ENCODE data around the gene PIK3R1.

DNA sequence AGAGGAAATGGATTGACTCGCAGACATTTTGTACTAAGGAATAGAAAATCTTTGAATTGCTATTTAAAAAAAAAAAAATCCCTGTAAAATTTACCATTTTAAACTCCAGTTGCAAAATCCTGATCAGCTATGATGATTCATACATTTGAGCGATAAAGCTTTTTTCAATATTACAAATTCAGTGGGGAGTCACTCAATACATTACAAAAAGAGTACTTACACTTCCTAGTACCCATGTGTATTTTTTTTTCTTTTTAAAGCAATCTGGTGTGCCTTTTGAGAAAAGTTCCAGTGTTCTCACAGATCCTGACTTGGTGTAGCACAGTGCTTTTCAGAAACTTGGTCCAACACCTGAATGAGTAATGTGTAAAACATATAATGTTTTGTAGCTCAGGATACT, 54.3 kb downstream of the PIK3R1 start:
- TF ChIP-seq, protein P1, sequence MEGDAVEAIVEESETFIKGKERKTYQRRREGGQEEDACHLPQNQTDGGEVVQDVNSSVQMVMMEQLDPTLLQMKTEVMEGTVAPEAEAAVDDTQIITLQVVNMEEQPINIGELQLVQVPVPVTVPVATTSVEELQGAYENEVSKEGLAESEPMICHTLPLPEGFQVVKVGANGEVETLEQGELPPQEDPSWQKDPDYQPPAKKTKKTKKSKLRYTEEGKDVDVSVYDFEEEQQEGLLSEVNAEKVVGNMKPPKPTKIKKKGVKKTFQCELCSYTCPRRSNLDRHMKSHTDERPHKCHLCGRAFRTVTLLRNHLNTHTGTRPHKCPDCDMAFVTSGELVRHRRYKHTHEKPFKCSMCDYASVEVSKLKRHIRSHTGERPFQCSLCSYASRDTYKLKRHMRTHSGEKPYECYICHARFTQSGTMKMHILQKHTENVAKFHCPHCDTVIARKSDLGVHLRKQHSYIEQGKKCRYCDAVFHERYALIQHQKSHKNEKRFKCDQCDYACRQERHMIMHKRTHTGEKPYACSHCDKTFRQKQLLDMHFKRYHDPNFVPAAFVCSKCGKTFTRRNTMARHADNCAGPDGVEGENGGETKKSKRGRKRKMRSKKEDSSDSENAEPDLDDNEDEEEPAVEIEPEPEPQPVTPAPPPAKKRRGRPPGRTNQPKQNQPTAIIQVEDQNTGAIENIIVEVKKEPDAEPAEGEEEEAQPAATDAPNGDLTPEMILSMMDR (IDR thresholded peaks at IDR 0.05), result no peak
- no peak for TF ChIP-seq POLR2AphosphoS5 (IDR thresholded peaks at IDR 0.05)

Data from prostate gland (tissue), 2 donors.